GM21723 (cell line): ENCODE results near the gene TBC1D5.
A peak's percentile ranks its signal among the peaks of the same experiment; 100 is the strongest.
"Not testable (repeated sequence)": the region's sequence is repeated elsewhere in the genome, so short reads cannot be mapped to it uniquely, and the experiment has no call there.

ENCODE experiments used
- ATAC-seq: cut with Tn5 transposase; IDR thresholded peaks from one replicate; pipeline ENCODE4 v1.9.1; 2021; ENCODE audit warnings: mild to moderate bottlenecking, moderate library complexity; ENCODE audit not compliant: unreplicated experiment

Gene TBC1D5

DNA sequence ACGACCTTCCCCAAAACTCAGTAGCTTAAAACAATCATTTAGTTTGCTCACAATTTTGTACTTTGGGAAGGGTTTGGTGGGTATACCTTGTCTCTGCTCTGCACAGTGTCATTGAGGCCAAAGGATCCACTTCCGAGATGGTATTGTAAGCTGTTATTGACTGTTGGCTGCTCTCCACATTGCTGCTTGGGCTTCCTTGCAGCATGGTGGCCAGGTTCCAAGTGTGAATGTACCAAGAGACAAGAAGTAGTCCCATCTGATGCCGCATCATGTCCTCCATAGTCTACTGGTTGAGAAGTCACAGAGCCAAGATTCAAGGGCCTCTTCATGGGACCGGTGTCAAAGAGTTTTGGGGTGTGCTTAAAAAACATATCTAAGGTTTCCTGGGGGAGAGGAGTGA, 589.2 kb downstream of the TBC1D5 start:
- no peak for ATAC-seq

DNA sequence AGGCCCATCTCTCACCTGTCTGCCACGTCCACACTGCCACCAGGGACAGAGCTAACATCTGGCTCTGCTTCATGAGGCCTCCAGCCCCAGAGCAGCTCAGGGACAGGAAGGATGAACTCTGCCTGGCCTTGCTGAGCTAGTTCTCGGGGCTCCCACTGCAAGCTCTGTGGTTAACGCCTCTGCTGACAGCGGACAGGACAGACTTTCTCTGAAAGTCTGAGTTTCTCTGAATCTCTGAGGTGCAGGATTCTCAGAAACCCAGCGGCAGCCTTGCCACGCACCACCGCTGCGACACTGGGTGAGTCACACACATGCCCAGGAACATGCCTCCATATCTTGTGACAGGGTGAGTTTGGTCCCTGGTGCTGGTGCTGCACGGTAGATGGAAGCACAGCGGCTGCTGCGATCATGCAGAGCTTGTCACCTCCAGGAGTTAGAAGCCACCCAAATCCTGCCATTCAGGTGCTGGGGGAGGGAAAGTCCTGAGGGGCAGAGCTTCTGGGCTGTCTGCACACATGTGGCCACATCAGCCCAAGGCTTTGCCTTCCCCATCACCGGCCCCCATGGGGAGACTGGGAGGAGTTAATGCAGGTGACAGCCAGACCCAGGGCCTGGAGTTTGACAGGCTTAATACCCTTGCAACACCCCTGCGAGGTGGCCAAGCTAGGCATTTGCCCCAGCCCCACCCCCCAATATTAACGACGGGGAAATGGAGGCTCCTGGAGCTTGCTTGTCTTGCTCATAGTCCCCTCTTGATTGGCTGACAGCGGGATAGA, 590.6 kb downstream of the TBC1D5 start:
- ATAC-seq = peak; percentile 98

DNA sequence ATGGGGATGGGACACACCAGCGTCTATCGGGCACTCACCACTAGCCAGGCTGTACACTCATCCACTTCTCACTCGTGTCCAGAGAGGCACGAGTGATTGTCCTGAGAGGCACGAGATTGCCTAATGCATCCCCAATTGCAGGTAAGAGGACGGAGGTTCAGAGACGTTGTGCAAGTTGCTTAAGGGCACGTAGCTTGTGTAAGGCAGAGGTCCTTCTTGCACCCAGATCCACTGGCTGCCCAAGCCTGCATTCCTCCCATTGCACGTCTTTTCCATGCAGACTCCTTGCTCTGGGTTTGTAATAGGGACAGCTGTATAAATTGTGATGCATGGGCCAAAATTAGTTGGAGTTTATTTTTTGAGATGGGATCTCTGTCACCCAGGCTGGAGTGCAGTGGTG, 593.4 kb downstream of the TBC1D5 start:
- no peak for ATAC-seq

DNA sequence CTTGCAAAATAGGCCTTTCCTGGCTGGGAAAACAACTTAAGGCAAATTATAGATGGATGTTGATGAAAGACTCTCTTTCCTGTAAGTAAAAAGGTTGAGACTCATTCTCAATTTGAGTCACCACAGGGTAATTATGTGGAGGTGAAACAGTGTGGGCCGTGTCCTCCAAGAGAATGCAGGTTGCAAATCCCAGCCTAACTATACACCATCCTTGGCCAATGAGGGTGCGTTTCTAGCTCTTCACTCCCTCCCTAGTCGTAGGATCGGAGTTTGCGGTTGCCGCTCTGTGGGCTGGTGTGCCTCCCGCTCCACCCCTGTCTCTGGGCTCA, 597.8 kb downstream of the TBC1D5 start:
- no peak for ATAC-seq

DNA sequence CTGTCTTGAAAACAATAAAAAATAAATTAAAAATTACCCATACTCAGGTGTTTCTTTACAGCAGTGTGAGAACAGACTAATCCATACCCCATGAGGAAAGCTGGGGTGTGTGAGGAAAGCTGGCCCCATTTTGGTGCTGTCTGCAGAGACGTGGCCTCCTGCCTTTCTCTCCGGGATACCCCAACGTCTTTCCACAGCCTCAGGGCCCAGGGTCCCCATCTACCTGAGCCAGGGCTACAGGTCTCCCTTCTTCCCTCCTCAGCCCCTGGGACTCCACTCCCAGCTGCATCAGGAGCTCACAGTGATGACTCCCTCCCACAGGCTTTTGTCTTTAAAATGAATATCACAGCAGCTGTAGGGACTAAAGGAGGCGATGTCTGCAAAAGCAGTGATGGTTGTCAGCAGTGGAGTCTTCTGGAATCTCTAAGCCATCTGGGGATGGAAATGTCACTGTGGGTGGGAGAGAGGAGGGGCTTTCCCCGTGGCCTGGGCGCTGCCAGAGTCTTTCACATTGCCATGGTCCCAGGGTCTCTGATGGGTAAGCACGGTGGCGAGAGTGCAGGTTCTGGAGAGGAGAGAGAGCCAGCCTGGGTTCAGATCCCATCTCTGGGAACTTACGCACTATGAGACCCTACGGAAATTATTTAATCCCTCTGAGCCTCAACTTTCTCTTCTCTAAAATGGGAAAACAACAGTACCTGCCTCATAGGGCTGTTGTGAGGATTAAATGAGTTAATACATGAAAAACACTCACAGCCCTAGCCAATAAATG, 598.4 kb downstream of the TBC1D5 start:
- no peak for ATAC-seq

DNA sequence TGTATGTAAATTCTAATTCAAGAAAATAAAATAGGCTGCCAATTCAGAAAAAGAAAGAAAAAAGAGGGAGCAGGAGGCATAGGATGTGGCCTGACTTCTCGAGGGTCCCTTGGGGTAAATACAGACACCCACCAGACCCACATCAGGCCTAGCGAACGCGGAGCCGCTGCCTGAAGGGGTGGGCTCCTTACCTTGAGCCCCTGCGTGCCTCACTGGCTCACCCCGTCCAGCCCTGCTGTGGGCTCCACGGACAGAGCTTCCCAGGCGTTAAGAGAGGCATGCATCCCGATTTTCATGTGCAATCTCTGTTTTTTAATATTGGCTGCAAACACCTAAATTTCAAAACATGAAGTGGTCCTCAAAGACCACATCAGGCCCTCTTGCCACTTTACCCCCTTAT, 599.9 kb downstream of the TBC1D5 start:
- ATAC-seq = no peak

DNA sequence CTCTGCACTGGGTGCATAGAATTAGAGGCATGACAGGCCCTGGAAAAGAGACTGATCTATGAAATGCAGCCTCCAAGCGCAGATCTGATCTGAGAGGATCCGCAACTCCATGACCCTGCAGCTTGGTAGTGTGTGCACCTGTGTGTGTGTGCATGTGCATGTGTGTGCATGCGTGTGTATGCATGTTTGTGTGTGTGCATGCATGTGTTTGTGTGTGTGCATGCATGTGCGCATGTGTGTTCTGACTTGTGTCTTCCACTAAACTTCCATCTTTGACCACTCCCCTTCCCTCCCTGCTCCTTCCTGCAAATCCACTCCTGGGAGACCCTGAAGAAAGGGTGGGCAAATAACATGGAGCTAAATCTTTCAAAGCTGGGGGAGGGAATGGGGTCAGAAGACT, 600.7 kb downstream of the TBC1D5 start:
- ATAC-seq = no peak

DNA sequence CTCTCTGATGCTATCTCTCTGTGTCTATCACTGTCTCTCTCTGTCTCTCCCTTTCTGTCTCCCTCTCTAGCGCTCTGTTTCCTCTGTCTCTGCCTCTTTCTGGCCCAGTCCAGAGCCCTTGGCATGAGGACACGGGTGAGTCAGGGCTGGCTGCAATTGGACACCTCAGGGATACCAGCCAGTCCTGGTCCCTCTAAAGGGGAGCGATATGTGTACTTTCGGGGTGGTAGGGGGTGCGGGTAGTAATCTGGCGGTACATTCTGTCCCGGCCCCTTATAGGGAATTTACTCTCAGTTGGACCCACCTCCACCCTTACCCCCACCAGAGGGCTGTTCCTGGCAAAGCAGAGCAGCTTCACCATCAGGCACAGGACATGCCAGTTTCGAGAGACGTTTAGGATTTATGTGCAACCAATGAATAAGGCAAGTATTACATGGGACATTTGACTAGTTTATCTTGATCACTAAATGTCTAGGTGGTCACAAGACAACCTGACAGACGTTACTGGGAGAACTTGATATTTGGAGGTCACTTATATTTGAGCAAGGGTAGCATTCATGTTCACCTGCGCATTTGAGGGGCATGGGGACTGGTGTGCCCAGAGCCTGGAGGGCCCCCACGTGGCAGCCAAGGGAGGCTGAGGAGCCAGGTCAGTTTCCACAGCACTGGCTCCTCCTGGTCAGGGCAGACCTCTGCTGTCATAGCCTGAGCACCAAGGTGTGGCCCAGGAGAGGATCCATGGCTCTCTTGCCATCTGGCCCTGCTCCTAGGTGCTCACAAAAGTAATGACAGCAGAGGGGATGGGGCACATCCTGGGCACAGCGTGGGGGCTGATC, 601.5 kb downstream of the TBC1D5 start:
- no peak for ATAC-seq

DNA sequence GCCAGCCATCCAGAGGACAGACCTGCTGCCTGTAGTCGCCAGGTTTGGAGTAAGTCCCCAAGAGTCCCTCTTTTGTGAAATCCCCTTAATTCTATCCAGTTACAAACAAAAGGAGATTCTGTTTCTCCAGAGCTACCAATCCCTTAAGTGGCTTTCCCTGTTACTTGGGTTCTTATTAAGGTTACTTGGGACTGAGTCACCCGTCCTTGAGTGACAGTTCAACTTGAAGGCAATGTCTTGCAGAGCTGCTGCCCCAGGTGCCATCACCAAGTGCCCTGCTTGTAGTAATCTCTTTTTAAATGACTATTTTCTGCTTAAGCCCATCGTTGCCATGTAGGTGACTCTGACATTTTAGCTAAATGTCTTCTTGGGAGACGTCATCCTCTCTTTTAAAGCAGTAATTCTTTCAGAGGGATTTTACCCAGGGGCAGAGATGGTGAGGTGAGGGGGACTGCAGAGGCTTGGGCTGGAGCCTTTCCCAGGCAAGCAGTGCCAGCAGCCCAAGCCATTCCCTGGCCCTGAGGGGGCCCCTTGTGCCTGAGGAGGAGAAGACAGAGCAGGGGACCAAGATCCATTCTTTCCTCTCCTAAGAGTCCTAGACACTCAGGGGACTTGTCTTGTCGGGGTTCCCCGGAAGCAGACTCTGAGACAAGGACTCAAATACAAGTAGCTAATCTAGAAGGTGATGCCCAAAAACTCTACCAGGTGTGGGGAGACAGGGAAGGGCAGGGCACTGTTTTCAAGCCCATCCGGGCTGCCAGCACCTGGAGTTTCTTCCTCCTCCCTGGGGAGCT, 604.0 kb downstream of the TBC1D5 start:
- ATAC-seq = no peak

DNA sequence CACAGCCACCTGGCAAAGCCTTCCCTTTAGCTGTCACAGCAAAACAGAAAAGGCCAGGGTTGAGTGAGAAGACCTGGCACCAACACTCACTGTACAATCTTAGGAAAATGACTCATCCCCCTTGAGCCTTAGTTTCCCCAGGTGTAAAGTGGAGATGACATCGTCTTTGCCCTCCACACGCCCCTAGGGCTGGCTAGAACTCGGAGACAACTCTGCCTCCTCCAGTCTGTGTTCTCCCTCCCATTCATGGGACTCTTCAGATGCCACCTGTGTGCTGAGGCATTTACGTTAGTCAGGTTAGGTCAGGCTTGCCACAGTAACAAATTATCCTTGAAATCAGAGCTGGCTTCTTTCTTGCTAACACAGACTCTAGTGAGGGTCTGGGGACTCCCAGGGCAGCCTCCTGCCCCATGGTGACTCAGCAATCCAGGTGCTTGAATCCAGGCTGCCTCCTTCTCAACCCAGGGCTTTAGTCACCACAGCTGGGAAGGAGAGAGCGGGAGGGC, 605.1 kb downstream of the TBC1D5 start:
- ATAC-seq = no peak

DNA sequence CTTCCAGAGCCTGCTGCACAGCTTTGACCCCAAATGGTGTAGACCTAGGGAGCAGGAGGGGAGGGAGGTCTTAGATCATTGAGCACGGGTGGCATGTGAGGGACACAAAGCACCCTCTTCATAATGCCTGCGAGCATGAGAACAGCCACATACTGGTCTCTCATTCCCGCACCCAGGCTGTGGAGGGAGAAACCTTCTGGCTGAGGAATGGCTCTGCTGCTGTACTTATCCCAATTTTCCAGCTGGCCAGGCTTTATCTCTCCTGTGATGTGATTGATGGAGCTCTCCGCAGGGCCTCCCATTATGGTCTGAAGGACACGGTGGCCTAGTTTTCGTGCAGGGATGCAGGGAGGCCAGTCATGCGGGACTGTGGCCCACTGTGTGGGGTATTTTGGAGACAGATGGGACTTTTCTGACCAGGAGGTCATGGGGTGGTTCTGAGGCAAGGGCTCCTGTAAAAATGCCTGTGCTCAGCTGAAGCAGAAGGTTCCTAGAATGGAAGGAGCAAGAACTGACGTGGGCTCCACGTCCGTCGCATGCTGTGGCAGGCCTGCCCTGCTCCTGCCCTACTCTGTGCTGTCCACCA, 606.2 kb downstream of the TBC1D5 start:
- ATAC-seq = no peak

DNA sequence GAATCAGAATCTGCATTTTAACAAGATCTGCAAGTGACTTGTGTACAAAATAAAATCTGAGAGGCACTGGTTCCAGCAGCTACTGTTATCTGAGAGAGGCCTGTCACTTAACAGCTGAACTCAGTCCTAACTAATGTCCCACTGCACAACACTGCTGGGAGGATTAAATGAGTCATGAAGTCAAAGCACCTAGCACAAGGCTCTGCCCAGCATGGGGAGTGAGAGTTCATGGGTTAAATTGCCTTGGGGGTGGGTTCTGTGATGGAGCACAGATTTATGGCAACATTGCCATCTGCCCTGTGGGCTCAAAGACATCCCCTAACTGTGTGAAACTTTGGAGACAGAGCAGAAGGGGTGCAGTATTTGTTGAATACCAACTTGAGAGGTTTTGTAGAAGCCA, 606.7 kb downstream of the TBC1D5 start:
- ATAC-seq = no peak

DNA sequence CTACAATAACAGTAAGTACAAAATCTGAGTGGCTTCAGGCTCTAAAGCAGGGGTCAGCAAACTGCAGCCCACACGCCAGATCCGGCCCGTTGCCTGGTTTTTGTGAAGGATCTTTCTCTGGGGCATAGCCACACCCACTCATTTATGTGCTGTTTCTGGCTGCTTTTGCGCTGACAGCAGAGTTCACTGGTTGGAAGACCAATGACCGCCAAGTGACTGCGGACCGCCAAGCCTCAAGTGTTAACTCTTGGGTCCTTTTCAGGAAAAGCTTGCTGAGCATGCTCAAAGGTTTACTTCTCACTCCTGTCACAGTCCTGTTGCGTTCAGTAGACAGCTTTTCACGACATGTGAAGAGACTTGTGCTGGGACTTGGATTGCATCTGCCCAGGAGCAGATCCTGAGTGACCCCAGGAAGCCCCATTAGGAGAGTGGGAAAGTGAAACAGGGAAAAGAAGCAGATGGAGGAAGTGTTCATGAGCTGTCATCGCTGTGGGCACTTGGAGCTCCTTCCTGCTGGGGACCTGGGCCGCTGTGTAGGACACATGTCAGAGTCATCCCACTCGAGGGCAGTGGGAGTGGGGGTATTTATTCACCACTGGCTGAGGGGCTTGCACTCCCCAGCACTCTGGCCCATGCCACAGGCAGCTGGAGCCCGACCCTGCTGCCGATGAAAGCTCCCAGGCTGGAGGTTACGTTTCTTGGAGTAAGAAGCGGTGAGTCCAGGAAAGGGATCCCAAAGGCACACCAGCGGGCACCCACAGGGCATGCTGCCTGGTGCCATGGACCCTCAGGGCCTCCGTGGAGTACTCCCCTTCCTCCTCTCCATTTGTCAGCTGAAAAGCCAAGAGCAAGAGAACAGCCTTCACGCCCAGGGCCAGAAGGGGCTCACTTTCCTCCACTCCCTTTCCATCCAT, 608.5 kb downstream of the TBC1D5 start:
- ATAC-seq = no peak

DNA sequence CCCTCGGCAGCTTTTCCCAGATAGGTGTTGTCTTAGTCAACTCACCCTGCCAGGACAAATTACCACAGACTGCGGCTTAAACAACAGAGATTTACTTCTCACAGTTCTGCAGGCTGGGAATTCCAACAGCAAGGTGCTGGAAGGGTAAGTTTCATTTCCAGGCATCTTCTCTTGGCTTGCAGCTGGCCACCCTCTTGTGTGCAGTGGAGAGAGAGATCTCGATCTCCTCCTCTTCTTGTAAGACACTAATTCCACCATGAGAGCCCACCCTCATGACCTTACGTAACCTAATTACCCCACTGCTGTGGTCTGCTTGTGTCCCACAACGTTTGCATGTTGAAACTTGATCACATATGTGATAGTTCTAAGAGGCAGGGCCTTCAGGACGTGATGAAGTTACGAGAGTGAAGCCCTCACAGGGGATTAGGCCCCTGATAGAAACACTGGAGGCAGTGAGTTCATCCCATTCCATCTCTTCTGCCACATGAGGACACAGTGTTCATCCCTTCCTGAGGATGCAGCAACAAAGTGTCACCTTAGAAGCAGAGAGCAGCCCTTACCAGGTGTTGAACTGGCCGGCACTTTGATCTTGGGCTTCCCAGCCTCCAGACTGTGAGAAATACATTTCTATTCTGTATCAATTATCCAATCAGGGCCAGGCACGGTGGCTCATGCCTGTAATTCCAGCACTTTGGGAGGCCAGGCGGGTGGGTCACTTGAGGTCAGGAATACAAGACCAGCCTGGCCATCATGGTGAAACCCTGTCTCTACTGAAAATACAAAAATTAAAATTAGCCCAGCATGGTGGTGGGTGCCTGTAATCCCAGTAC, 609.9 kb downstream of the TBC1D5 start:
- no peak for ATAC-seq

DNA sequence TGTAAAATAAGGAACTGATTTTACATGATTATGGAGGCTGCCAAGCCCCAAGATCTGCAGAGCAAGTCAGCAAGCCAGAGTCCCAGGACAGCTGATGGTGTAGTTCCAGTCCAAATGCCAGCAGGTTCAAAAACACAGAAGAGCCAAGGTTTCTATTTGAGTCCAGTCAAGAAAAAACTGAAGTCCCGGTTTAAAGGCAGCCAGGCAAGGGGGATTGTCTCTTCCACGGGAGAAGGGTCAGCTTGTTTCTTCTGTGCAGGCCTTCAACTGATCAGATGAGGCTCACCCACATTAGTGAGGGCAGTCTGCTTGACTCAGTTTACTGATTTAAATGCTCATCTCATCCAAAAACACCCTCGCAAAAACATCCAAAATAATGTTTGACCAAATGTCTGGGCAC, 611.5 kb downstream of the TBC1D5 start:
- ATAC-seq = no peak

DNA sequence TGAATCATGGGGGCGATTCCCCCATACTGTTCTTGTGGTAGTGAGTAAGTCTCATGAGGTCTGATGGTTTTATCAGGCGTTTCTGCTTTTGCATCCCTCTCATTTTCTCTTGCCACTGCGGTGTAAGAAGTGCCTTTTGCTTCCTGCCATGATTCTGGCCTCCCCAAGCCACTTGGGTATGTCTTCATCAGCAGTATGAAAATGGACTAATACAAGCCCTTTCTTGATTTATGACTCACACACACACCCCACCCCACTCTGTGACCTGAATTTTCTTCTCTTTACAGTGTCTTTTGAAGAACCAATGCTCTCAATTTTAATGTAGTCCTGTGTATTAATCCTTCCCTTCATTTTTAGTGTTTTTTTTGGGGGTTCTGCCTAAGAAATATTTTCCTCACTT, 612.9 kb downstream of the TBC1D5 start:
- no peak for ATAC-seq

DNA sequence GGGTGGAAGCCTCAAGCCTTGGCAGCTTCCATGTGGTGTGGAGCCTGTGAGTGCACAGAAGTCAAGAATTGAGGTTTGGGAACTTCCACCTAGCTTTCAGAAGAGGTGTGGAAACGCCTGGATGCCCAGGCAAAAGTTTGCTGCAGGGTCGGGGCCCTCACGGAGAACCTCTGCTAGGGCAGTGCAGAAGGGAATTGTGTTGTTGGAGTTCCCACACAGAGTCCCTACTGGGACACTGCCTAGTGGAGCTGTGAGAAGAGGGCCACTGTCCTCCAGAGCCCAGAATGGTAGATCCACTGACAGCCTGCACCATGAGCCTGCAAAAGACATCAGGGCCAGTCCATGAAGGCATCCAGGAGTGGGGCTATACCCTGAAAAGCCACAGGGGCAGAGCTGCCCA, 613.8 kb downstream of the TBC1D5 start:
- not testable (repeated sequence) for ATAC-seq

DNA sequence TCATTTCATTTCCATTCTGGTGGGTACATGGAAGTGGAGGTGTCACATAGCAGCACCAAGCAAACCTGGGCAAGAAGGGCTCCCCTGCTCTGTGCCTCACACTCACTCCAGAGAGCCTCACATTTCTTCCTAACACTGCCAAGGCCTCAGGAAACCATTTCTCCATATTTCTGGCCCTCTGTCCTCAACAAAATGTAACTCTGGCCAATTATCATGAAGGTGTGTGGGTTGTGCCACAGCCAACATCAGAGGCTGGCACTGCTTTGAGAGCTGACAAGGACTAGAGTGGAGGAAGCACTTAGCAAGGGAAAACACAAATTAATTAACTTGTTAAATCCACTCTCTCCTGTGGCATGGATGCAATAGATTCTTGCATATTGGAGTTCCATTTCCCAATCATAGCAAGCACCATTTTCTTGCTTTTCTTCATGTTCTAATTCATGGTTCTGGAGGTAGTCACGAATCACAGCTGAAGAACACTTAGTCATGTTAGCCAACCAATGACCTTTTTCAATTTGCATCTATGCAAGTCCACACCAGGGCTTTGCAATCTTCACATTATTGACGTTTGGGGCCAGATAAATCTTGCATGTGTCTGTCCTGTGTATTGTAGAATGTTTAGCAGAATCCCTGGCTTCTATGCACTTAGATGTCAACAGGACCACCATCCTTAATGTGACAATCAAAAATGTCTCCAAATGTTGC, 616.5 kb downstream of the TBC1D5 start:
- ATAC-seq = no peak
